ENCODE measurements around the gene TIGD3.

The TIGD3 gene

DNA sequence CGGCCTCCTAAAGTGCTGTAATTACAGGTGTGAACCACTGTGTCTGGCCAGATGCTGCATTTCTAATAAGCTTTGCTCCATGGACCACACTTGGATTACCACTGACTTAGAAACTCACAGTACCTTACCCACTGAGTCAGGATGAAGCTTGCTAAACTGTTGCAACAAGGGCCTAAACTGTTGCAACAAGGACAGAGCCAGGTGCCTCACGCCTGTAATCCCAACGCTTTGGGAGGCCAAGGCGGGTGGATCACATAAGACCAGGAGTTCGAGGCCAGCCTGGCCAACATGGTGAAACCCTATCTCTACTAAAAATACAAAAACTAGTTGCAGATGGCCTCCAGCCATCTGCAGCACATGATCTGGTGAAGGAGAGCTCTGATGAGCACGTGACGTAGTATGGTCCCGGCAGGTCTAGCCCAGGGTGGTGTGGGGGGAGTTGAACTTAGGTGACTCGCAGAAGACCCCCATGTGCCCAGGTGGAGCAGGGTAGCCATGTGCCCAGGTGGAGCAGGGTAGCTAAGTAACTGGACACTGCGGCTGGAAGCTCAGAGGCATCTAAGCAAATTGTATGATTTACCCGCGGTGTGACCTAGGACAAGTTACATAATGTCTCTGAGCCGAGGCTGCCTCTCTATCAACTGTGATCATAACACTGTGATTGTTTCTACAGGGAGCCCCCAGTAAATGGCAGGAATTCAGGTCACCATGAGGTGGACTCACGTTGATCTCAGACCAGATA, 19.5 kb downstream of the TIGD3 start:
- DNase-seq (ENCODE audit: low spot score), result no peak

DNA sequence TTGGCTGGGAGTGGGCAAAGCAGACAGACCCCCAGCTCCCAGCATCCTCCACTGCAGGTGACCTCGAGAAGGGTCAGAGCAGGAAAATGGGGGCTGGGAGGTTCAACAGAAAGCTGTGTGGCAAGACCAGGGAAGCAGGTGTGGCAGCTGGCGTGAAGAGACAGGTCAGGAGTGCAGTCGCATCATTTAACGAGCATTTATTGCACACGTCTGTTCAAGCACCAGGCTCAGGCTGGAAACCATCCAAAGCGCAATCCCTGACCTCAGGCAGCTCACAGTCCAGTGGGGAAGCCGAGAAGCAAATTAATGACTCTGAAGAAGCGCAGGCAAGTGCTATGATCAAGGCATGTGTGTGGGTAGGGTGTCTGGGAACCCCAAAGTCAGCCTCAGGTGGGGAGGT, 20.5 kb downstream of the TIGD3 start:
- no peak for DNase-seq (ENCODE audit: low spot score)

DNA sequence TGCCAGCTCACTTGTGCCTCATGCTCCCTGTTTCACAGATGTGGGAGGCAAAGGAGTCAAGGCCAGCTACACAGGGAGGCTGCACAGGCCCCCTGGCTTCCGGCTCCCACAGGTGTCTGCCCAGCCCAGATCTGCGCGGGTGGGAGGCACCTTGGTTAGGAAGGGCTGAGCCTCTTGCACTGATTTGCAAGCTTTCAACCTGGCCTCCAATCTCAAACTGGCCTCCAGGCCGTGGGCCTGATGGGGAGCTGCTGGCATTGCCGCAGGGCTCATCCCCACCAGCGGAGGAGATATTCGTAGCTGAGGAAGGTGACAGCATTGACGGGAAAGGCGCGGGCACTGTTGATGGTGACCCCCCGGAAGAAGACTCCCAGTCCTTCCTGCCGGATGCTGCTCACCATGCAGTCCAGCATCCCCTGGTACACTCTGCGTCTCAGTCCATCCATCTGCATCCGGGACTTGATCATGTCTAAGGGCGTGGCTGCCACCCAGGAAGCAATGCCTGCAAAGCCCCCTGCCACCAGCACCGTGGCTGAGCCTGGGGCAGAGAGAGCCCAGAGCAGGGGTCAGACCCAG, 21.7 kb downstream of the TIGD3 start:
- DNase-seq (ENCODE audit: low spot score), result no peak

DNA sequence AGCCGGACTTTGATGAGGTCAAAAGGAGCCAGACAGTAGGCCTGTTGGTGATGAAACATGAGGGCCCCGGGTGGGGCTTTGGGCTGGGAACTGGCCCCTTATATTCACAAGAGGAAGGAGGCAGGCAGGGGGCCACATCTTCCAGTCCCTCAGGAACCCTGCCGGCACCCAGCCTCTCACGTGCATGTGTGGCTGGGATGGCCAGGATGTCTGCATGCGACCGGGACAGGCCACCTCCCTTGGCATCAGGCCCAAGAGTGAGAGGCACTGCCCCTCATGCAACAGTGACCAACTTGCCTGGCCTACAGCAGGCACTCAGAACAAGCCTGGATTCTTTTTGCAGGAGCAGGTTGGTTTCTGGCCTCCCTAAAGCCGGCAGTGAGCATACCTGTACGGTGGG, 22.5 kb downstream of the TIGD3 start:
- no peak for DNase-seq (ENCODE audit: low spot score)

DNA sequence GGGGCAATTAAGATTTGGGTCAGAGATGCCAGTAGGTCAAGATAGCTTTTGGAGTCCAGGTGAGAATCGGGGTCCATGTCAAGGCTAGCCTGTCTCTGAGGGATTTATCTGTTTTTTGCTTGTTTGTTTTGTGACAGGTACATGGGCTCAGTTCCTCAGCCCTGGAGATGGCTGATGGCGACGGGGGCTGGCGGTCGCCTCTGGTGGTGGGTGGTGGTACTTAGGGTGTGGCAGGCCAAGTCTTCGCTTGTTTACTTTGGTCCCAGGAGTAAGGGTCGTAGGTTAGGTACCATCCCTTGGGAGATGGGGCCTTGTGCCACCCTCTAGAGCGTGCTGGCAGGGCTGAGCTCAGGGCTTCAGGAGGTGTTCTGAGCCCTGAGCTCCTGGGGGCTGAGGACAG, 23.2 kb downstream of the TIGD3 start:
- no peak for DNase-seq (ENCODE audit: low spot score)

DNA sequence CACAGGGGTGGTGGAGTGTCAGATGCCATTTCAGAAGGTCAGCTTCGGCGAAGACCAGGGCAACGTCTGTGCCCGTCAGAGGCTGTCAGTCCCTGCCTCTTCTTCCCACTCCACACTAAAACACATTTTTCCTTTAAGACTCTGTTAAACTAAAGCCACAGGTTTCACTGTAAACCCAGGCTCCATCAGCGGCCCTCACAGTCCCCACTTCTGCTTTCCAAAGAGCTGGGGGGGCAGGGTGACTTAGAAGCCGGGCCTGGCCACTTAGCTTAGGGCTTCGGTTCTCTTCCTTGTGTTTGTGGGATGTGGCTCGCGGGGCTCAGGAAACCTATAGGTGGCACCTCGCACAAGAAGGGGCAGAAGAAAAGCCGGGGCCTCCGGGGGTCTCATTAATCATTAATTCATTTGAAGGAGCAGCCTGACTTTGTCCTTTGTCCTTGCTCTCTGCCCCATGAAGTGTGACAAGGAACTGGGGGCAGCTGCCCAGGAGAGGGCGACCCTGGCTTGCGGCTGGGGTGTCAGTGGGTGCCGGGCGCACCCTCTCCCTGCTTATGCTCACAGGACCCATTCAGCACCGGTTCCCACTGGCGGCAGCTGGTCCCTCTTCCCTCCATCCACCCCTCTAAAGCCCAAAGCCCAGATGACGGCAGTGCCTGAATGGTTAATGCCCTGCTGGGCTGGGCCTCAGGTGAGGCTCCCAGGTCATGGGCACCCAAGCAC, 23.8 kb downstream of the TIGD3 start:
- no peak for DNase-seq (ENCODE audit: low spot score)

DNA sequence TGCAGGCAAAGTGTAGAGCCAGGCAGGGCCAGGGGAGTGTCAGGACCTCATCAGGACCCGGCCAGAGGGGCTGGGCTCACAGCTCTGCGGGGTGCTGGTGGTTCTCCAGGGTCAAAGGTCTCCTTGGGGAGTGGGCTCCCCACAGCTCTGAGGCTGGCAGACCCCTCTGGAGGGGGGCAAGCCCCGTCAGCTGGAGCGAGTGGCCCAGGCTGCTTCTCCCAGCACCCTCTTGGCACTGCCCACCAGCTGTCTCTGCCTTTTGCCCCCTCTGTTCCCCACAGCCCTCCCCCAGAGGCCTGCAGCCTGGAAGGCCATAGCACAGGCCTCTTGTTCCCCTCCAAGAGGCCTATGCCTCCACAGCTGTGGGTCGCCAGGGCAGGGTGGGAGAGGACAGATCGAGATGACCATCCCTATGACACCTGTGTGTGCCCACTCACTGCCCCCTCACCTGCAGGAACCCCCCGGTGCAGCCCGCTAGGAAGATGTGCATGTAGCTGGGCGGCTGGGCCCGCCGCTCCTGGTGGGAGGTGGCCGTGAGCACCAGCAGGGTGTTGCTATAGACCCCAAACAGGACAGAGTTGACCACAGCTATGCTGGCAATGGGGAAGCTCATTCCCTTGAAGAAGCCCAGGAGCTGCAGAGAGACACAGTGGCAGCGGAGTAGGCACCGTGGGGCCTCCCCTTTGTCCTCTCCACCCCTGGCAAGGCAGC, 24.5 kb downstream of the TIGD3 start:
- no peak for DNase-seq (ENCODE audit: low spot score)

DNA sequence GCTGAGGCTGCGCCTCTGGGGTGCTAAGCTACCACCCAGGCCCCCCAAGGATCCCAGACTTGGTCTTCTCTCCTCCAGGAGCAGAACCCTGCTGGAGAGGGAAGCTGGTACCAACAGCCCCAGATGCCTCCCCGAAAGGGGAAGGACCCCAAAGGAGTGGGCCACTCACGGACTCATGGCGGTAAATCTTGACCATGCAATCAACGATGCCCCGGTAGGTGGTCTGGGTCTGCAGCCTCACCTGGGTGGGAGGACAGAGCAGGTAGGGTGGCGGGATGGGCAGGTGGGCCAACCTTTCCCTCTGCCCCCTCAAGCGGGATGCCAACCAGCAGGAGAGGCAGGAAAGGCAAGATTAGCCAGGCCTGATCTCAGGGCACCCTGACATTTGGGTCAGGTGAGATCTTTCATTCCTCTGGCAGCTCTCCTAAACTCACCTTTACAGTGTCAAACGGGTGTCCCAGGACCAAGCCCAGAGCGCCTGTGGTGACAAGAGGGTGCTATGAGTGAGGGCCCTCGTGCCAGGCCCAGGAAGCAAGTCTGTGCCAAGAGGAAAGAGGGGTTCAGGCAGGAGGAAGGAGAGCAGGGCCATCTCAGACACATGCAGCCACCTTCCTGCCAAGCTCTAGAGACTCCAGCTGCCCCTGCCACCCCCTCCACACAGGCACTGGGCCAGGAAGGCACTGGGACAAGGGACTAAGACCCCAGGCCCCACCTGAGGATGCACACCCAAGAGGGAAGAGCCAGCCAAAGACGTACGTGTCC, 25.3 kb downstream of the TIGD3 start:
- no peak for DNase-seq (ENCODE audit: low spot score)

DNA sequence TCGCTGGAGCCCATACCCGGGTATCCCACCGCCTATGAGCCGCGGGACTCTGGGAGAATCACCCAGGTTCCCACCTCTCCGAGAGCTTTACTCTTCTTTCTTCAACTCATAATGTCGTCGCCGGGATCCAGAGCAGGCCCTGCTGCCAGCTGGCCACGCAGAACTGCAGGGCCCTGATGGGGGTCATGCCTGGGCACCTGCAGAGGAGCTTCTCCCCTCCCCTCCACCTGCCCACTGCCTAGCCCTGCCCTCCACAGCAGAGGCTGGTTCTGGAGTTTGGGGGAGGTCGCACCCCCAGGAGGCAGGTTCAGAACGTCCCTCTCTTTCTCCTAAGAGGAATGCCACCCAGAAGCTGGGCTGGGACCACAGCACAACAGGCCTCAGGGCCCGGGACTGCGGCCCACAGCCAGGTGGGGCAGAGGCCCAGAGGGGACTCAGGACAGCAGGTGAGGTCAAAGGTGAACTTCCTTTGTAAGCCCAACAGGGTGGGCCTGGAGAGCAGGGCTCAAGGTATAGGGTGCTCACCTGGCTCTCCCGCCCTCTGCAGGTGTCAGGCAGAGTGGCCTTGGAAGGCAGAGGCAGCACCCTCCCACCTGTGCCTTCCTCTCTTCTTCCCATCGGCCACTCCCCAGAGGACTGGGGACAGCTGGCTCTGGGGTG, 26.0 kb downstream of the TIGD3 start:
- DNase-seq (ENCODE audit: low spot score), result no peak

DNA sequence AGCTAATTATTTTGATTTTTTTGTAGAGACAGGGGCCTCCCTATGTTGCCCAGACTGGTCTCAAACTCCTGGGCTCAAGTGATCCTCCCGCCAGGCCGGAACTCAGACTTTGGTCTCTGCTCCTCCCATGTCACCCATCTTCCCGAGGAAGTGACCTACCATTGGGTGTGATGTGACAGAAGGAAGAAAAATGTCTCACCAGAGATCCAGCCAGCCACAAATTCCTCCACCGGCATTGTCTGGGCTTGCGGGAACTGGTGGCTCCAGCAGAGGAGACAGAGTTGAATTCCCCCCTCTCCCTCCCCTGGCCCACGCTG, 27.1 kb downstream of the TIGD3 start:
- DNase-seq (ENCODE audit: low spot score), result peak; percentile 31

DNA sequence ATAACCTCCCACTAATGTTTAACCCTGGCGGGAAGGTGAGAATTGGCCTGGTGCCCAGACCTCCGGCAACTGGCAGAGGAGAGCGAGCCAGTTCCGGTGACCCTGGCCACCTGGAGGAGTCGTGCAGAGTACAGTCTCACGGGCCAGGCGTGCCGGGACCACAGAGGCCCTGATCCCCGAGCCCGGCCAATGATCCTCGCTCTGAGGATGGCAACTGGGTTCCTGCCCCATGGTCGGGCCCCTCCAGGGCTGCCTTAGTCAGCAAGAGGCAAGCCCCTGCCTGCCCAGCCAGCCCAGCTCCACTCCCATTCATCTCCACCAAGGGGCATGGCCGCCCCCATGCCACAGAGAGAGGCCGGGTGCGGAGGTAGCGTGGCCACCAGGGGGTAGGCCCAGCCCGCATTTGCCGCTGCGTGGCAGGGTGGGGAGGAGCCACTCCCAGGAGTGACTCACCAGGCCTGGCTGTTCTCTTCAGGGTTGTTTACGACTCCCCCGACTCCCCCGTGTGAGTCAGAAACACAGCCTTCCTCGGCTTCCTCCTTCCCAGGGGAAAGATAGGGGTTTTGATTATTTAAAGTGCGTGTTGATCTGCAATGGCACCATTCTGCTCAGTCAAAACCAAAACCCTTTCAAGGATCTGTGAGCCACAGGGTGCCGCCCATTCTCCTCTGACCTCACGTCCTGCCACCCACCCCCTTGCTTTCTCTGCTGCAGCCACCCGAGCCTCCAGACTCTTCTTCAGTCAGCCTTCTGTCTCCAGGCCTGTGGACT, 27.7 kb downstream of the TIGD3 start, which contains the start of gene SLC25A45:
Gene SLC25A45 (minus strand): TSS at position 614 of the 771 bp plus-strand sequence. CDS start 695 bp downstream, outside the sequence.
- DNase-seq (ENCODE audit: low spot score), result peak; percentile 95

DNA sequence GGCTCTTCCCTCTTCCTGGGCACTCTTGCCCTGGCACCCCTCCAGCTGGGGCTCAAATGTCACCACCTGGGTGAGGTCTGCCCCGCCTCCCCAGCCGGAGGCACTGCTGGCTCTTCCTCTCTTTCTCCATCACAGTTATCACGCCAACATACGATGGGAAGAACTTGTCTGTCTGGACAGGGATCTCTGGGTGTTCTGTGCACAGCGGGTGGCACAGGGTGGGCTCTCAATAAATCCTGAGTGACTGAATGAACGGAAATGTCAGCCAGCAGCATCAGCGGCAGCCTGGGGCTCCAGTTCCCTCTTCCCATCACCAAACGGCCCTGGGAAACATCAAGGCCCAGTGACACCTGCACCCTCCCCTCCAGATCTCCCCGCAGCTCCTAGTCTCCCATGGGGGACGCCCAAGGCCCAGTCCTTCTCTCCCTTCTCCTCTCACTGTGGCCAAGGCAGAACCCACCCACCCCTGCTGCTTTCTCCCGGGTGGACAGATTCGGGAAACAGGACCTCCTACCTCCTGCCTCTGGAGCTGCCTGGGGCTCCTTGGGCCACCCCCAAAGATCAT, 28.3 kb downstream of the TIGD3 start:
- DNase-seq (ENCODE audit: low spot score), result no peak

DNA sequence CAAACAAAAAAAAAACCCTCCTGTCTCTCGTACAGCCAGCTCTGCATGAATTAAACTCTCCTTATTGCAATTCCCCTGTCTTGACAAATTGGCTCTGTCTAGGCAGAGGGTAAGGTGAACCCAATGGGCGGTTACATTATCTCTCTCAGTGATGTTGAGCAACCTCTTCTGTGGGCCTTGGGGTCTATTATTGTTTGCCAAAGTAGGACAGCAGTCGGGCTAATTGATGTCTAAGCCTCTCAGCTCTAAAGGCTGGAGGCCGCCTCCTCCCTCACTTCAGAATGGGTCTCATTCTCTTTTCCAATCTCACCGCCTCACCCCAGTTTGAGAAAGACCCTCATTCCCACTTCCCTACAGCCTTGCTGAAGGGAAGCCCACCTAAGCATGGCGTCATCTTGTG, 29.2 kb downstream of the TIGD3 start:
- no peak for DNase-seq (ENCODE audit: low spot score)

DNA sequence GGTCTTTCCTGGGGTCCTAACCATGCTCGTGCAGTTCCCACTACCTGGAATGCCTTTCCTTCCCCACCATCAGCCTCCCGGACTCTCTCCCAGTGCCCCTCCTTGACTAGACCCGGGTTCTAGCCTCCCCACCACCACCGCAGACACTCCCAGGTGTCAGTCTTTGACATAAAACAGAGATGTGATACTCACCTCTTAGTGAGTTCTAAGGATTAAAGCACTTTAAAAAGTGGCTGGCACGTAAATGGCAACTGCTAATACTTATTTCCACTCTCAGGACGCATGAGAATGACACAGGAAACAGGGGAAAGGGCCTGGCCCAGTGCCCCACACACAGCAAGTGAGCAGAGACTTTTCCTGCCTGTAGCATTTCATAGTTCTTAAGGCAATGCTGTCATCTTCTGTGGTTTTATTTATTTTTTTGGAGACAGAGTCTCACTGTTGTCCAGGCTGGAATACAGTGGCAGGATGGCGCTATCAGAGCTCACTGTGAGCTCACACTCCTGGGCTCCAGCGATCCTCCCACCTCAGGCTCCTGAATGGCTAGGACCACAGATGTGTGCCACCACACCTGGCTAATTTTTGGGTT, 29.8 kb downstream of the TIGD3 start:
- no peak for DNase-seq (ENCODE audit: low spot score)

DNA sequence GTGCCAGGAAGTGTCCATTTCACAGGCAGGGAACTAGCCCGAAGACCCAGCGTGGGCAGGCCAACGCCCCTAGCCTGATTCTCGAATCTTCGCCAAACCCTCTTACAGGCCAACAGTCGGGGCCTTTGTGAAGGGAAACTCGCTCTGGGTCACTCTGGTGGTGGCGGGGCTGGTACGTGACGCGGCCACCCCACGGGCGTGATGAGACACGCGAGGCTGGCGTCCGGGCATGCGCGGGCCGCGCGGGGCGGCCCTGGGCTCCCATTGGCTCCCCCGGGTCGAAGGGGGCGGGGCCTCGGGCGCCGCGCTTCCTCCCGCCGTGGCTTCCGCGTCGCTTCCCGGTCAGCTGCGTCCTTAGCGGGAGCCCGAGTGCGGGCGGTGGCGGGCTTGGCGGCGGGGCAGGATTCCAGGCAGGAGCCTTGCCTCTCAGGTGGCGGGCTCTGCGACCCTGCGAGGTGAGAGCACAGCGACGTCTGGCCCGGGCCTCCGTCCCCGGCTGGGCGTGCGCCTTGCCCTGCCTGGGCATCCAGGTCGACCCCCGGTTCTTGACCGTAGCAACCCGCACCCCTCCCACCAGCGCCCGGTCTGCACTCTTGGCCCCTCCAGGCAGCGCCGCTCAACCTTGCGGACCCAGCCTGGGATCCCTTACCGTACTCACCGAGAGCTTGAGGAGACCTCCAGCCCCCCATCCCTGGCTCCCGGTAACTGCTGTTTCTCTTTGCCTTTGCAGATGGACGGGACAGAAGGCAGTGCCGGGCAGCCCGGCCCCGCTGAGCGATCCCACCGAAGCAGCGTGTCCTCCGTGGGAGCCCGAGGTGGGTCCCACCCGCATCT, 32.0 kb downstream of the TIGD3 start, which contains the start of gene FRMD8:
Gene FRMD8 (plus strand): TSS at position 331 of the 834 bp plus-strand sequence. CDS start 400 bp downstream, at position 731.
- DNase-seq (ENCODE audit: low spot score), result peak; percentile 89

DNA sequence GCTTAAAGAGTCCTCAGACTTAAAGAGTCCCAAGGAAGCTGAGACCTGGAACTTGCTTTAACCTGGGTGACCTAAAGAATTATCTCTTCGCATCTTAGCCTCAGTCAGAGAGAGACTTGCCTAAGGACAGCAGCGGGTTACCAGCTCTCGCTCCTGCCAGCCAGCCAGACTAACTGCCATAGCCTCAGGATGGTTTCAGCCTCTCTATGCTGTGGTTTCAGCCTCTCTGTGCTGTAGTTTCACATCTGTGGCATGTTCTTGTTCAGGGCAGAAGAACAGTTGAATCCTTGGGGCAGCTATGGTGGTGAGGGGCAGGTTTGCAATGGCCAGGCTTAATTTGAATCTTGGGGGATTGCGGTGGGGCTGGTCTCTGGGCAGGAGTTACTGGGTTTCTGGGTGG, 34.2 kb downstream of the TIGD3 start:
- DNase-seq (ENCODE audit: low spot score), result no peak

DNA sequence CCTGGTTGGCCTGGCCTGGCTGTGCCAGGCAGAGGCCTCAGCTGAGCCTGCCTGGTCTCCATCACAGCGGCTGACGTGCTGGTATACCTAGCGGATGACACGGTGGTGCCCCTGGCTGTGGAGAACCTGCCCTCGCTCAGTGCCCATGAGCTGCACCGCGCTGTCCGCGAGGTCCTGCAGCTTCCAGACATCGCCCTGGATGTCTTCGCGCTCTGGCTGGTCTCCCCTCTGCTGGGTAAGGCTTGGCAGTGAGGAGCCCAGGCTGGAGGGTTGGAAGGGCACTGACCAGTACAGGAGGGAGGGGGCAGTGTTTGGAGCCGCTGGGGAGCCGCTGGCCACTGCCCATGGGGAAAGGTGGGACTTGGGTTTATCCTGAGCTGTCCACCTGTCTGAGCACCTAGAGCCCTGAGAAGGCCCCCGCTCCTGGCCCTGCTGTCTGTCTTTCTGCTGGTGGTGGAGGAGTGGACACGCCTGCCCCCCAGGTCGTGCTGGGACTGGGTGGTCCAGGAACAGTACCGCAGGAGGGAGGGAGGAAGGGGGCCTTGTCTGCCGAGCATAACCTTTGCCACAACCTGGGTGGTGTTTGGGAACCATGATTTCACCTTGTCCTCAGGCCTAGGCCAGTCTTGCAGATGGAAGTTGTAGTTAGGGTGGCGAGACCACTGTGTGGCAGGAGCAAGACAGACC, 34.9 kb downstream of the TIGD3 start:
- no peak for DNase-seq (ENCODE audit: low spot score)
